ENCODE results near the gene MTG2.
"Not testable (repeated sequence)": the region's sequence is repeated elsewhere in the genome, so short reads cannot be mapped to it uniquely, and the experiment has no call there.

The MTG2 gene

DNA sequence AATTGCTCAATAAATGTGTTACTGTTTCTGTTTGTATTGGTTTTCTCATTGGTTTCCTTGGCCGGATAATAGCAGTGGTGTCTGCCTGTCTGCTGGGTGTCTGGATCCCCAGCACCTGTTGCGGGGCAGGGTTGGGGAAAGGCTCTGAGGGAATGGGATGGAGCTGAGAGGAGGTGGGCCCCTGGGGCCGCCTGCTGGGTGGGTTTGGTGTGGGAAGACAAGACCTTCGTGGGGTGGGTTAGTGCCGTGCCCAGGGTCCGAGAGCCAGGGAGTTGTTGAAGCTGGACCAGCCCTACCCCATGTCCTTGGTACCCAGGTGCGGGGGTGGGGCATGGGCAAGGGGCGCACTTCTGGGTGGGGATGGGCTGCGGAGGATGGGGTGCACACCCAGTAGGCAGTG, 35.3 kb upstream of the MTG2 start:
- TF ChIP-seq, protein P1, sequence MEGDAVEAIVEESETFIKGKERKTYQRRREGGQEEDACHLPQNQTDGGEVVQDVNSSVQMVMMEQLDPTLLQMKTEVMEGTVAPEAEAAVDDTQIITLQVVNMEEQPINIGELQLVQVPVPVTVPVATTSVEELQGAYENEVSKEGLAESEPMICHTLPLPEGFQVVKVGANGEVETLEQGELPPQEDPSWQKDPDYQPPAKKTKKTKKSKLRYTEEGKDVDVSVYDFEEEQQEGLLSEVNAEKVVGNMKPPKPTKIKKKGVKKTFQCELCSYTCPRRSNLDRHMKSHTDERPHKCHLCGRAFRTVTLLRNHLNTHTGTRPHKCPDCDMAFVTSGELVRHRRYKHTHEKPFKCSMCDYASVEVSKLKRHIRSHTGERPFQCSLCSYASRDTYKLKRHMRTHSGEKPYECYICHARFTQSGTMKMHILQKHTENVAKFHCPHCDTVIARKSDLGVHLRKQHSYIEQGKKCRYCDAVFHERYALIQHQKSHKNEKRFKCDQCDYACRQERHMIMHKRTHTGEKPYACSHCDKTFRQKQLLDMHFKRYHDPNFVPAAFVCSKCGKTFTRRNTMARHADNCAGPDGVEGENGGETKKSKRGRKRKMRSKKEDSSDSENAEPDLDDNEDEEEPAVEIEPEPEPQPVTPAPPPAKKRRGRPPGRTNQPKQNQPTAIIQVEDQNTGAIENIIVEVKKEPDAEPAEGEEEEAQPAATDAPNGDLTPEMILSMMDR (IDR thresholded peaks at IDR 0.05; ENCODE audit: low read depth, low read length): no peak
- H3K4me3 ChIP-seq (ENCODE audit: low read depth, low read length): no peak overlapping the region

DNA sequence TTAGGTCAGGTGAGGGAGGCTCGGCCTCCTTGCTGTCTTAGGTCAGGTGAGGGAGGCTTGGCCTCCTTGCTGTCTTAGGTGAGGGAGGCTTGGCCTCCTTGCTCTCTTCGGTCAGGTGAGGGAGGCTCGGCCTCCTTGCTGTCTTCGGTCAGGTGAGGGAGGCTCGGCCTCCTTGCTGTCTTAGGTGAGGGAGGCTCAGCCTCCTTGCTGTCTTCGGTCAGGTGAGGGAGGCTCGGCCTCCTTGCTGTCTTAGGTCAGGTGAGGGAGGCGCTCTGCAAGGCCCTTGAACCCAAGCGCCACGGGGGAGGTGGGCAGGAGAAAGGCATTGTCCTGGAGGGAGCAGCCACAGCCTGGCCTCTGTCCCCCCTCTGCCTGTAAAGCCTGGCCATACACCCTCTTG, 34.4 kb upstream of the MTG2 start:
- not testable (repeated sequence) for H3K4me3 ChIP-seq (ENCODE audit: low read depth, low read length)

DNA sequence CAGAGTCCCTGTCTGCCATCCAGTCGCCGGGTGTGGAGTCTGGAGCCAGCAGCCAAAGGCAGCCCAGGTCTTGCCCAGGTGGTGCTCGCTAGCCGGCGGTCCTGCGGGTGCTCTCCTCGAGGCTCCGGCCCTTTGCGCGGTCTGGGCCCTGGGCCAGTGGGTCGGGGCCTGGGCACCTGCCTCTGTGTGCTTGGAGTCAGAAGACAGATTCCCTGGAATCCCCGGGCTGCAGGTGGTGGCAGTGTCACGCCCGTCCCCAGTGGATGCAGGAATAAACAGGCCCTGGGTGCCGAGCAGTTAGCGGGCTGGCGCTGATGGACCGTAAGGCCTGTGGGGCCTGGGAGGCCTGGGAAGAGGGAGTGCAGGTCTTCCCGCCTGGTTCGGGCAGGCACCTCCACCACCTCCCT, 33.9 kb upstream of the MTG2 start:
- no peak overlapping the region for H3K4me3 ChIP-seq (ENCODE audit: low read depth, low read length)
- TF ChIP-seq, protein P1 (IDR thresholded peaks at IDR 0.05; ENCODE audit: low read depth, low read length): no peak

DNA sequence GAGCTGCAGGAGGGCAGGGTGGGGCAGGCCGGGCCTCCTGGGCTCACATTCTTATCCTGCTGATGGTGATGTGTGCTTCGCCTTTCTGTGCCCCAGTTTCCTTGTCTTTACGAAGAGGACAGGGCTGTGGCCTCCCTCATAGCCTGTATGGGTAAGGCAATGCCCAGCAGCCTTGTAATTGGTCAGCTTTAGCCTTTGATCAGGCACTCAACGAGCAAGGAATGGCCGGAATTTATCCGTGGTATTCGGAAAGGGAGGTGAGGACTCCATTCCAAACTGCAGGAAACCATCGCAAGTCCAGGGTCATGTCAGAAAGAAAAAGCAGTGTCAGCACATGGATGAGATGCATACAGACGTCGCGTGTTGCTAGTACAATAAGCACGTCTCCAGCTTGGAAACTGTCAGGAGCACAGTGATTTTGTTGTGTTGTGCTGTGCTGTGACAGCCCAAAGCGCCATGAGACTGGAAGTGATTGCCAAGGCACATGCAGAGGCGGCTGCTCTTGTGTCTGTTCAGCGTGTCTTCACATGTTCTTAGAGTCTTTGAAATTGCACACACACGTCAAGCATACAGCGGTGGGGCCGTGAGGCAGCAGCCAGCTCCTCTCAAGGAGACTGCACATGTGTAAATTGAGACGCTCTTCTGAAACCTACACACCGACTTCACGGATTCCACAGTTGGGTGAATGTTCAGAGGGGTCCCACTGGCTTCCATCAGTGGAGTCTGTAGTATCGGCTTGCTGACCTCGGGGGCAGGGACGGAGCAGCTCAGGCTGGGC, 33.1 kb upstream of the MTG2 start:
- H3K4me3 ChIP-seq (ENCODE audit: low read depth, low read length): no peak overlapping the region
- TF ChIP-seq, protein P1 (IDR thresholded peaks at IDR 0.05; ENCODE audit: low read depth, low read length): no peak

DNA sequence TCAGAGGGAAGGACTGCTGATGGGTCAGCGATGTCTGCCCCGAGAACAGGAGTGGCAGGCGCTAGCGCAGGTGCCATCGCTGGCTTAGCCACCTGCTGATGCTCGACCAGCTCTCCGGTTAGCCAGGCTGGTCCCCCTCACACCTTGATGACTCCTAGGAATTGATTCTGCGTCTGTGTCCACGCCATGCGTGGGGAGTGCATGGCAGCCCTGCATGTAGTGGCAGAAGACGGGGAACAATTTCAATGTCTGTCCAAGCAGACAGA, 32.6 kb upstream of the MTG2 start:
- TF ChIP-seq, protein P1 (IDR thresholded peaks at IDR 0.05; ENCODE audit: low read depth, low read length): no peak
- no peak overlapping the region for H3K4me3 ChIP-seq (ENCODE audit: low read depth, low read length)

DNA sequence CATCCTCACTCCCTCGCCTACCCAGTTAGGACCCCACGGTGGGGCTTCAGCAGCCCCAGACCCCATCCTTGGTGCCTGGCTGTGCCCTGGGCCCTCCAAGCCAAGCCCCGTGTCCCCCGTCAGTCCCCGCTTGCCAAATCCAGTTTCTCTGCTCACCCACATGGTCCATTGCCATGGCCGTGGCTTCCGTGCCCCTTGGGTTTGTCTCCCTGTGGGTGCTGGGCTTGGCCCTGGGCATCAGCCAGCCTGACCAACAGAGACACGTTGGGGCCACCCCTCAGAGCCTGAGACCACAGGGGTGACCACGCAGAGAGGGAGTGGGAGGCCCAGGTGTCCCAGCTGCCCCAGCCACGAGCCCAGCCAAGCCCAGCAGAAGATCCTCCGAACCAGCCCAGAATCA, 31.6 kb upstream of the MTG2 start:
- TF ChIP-seq, protein P1 (IDR thresholded peaks at IDR 0.05; ENCODE audit: low read depth, low read length): no peak
- no peak overlapping the region for H3K4me3 ChIP-seq (ENCODE audit: low read depth, low read length)

DNA sequence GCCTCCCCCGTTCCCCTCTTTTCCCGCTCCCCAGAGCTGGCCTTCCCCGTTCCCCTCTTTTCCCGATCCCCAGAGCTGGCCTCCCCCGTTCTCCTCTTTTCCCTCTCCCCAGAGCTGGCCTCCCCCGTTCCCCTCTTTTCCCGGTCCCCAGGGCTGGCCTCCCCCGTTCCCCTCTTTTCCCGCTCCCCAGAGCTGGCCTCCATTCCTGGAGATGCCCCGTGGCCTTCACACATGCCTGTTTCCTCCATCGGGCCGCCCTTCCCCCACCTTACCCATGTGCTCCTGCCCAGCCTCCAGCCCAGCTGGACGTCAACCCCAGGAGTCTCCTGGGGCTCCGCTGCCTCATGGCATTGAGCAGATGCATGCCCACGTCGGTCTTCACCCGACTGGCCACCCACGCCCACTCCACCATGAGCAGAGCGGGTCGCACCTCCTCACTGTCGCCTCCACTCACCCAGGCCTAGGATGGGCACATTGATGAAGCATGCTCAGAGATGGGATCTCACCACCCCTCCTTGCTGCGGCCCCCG, 30.9 kb upstream of the MTG2 start:
- H3K4me3 ChIP-seq (ENCODE audit: low read depth, low read length): no peak overlapping the region
- TF ChIP-seq, protein P1 (IDR thresholded peaks at IDR 0.05; ENCODE audit: low read depth, low read length): no peak
